HCEC 1CT (cell line): ENCODE data around the gene E2F3.

Experiments used
- DNase-seq: peaks from one replicate; pipeline ENCODE4 v3.0.0-alpha.2; 2017

E2F3 gene

GRCh38 chr6:20402342-20403069 lies 827 bp downstream of the E2F3 start:
- DNase-seq, result peak; percentile 65

GRCh38 chr6:20403070-20403765 lies 1.5 kb downstream of the E2F3 start:
- DNase-seq, result peak; percentile 89

- peak; percentile 71 for DNase-seq
Observed at GRCh38 chr6:20403766-20404640, 2.3 kb downstream of the E2F3 start.

GRCh38 chr6:20404641-20405032 lies 3.0 kb downstream of the E2F3 start:
- DNase-seq, result peak; percentile 76

- DNase-seq, result no peak
Observed at GRCh38 chr6:20408851-20409250, 7.2 kb downstream of the E2F3 start.

GRCh38 chr6:20409427-20409971 lies 7.8 kb downstream of the E2F3 start:
- DNase-seq, result no peak

GRCh38 chr6:20411544-20411943 lies 9.9 kb downstream of the E2F3 start:
- DNase-seq, result no peak

- DNase-seq, result no peak
Observed at GRCh38 chr6:20411953-20412681, 10.4 kb downstream of the E2F3 start.

GRCh38 chr6:20412682-20413073 lies 11.0 kb downstream of the E2F3 start:
- no peak for DNase-seq

- DNase-seq, result no peak
Observed at GRCh38 chr6:20413826-20414225, 12.1 kb downstream of the E2F3 start.

GRCh38 chr6:20414711-20415110 lies 13.0 kb downstream of the E2F3 start:
- no peak for DNase-seq

GRCh38 chr6:20415304-20415703 lies 13.6 kb downstream of the E2F3 start:
- no peak for DNase-seq

GRCh38 chr6:20415712-20416454 lies 14.2 kb downstream of the E2F3 start:
- no peak for DNase-seq

- DNase-seq, result no peak
Observed at GRCh38 chr6:20416567-20417345, 15.1 kb downstream of the E2F3 start.

- no peak for DNase-seq
Observed at GRCh38 chr6:20417819-20418218, 16.1 kb downstream of the E2F3 start.

GRCh38 chr6:20426177-20427082 lies 24.8 kb downstream of the E2F3 start:
- DNase-seq, result no peak

- no peak for DNase-seq
Observed at GRCh38 chr6:20427856-20428255, 26.2 kb downstream of the E2F3 start.

GRCh38 chr6:20432692-20433091 lies 31.0 kb downstream of the E2F3 start:
- no peak for DNase-seq

GRCh38 chr6:20433321-20433720 lies 31.6 kb downstream of the E2F3 start:
- no peak for DNase-seq

GRCh38 chr6:20433929-20434328 lies 32.2 kb downstream of the E2F3 start:
- DNase-seq, result no peak
